ENCODE results near the gene NOL9.

NOL9 gene

DNA sequence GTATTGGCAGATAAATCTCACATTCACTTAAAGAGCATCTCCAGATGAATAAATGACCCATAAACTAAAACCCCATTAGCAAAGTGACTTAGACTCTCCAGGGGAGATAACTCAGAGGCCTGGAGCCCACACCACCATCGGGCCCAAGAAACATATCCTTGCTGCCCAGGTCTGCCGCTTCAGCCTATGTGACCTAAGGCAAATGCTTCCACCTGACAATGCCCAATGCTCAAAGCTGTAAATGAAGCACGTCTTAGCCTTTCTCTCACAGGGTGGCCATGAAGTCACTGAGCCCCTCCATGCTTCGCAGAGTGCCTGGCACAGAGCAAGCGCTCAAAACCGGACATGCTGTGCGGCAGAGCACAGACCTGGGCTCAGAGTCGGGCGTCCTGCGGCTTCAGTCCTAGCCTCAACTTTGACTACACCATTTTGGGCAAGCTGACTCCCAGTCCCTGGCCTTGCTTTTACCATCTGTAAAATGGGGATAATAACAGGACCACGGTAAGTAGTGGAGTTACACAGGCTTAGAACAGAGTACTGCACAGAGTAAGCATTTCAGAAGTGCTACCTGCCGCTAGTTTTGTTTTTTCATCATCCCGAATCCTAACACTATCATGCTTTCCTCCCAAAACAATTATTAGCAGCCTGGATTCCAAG lies 23.7 kb downstream of the NOL9 start:
- Histone ChIP-seq H3K4me3 (replicated peaks; ENCODE audit: insufficient read depth, low read length) (no peak overlapping the region), H3K27me3 (ENCODE audit: insufficient read depth, poor library complexity, severe bottlenecking) (no peaks in the 10 kb centered on the region), H3K27ac (replicated peaks) (no peak overlapping the region)
- no peak for TF ChIP-seq GABPA (IDR thresholded peaks at IDR 0.05; ENCODE audit: low read depth)
- no peak for TF ChIP-seq SPI1 (IDR thresholded peaks at IDR 0.05; ENCODE audit: borderline replicate concordance, low read depth)
- TF ChIP-seq POLR2AphosphoS5 (IDR thresholded peaks at IDR 0.05; ENCODE audit: low read depth) = no peak
- TF ChIP-seq, protein P1, sequence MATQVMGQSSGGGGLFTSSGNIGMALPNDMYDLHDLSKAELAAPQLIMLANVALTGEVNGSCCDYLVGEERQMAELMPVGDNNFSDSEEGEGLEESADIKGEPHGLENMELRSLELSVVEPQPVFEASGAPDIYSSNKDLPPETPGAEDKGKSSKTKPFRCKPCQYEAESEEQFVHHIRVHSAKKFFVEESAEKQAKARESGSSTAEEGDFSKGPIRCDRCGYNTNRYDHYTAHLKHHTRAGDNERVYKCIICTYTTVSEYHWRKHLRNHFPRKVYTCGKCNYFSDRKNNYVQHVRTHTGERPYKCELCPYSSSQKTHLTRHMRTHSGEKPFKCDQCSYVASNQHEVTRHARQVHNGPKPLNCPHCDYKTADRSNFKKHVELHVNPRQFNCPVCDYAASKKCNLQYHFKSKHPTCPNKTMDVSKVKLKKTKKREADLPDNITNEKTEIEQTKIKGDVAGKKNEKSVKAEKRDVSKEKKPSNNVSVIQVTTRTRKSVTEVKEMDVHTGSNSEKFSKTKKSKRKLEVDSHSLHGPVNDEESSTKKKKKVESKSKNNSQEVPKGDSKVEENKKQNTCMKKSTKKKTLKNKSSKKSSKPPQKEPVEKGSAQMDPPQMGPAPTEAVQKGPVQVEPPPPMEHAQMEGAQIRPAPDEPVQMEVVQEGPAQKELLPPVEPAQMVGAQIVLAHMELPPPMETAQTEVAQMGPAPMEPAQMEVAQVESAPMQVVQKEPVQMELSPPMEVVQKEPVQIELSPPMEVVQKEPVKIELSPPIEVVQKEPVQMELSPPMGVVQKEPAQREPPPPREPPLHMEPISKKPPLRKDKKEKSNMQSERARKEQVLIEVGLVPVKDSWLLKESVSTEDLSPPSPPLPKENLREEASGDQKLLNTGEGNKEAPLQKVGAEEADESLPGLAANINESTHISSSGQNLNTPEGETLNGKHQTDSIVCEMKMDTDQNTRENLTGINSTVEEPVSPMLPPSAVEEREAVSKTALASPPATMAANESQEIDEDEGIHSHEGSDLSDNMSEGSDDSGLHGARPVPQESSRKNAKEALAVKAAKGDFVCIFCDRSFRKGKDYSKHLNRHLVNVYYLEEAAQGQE (IDR thresholded peaks at IDR 0.05; ENCODE audit: insufficient replicate concordance, low read depth) = no peak
- no peak for TF ChIP-seq CTCF (IDR thresholded peaks at IDR 0.05; ENCODE audit: insufficient read depth, low read length)
- DNase-seq (ENCODE audit: low read depth in 1 of 2, low spot score in 1 of 2) = no peak

- no peak for TF ChIP-seq SPI1 (IDR thresholded peaks at IDR 0.05; ENCODE audit: borderline replicate concordance, low read depth)
- TF ChIP-seq, protein P1 (IDR thresholded peaks at IDR 0.05; ENCODE audit: insufficient replicate concordance, low read depth) = no peak
- TF ChIP-seq CTCF (IDR thresholded peaks at IDR 0.05; ENCODE audit: insufficient read depth, low read length) = no peak
- no peak for TF ChIP-seq POLR2AphosphoS5 (IDR thresholded peaks at IDR 0.05; ENCODE audit: low read depth)
- TF ChIP-seq GABPA (IDR thresholded peaks at IDR 0.05; ENCODE audit: low read depth) = no peak
- Histone ChIP-seq H3K27ac (replicated peaks) (no peak overlapping the region), H3K27me3 (ENCODE audit: insufficient read depth, poor library complexity, severe bottlenecking) (no peaks in the 10 kb centered on the region), H3K4me3 (replicated peaks; ENCODE audit: insufficient read depth, low read length) (no peak overlapping the region)
- no peak for DNase-seq (ENCODE audit: low read depth in 1 of 2, low spot score in 1 of 2)
Measured at GRCh38 chr1:6528492-6528891, 25.8 kb downstream of the NOL9 start.

- Histone ChIP-seq H3K4me3 (replicated peaks; ENCODE audit: insufficient read depth, low read length) (no peak overlapping the region), H3K27me3 (ENCODE audit: insufficient read depth, poor library complexity, severe bottlenecking) (no peaks in the 10 kb centered on the region), H3K27ac (replicated peaks) (no peak overlapping the region)
- DNase-seq (ENCODE audit: low read depth in 1 of 2, low spot score in 1 of 2) = no peak
- TF ChIP-seq SPI1 (IDR thresholded peaks at IDR 0.05; ENCODE audit: borderline replicate concordance, low read depth) = no peak
- TF ChIP-seq POLR2AphosphoS5 (IDR thresholded peaks at IDR 0.05; ENCODE audit: low read depth) = no peak
- TF ChIP-seq CTCF (IDR thresholded peaks at IDR 0.05; ENCODE audit: insufficient read depth, low read length) = no peak
- TF ChIP-seq, protein P1 (IDR thresholded peaks at IDR 0.05; ENCODE audit: insufficient replicate concordance, low read depth) = no peak
- TF ChIP-seq GABPA (IDR thresholded peaks at IDR 0.05; ENCODE audit: low read depth) = no peak
Measured at GRCh38 chr1:6526316-6526715, 28.0 kb downstream of the NOL9 start.
